HG02870 (cell line): ENCODE data around the gene LRRN2.
"Not testable (repeated sequence)": the region's sequence is repeated elsewhere in the genome, so short reads cannot be mapped to it uniquely, and the experiment has no call there.

Experiments
- ATAC-seq: cut with Tn5 transposase; IDR thresholded peaks from one replicate; pipeline ENCODE4 v1.9.1; 2021; ENCODE audit warnings: mild to moderate bottlenecking, moderate library complexity; ENCODE audit not compliant: unreplicated experiment

The LRRN2 gene

GRCh38 chr1:204692841-204693356 lies 7.4 kb upstream of the LRRN2 start:
- no peak for ATAC-seq

GRCh38 chr1:204692325-204692840 lies 6.8 kb upstream of the LRRN2 start:
- ATAC-seq = no peak

GRCh38 chr1:204691328-204691730 lies 5.8 kb upstream of the LRRN2 start:
- ATAC-seq = not testable (repeated sequence)

GRCh38 chr1:204688776-204689175 lies 3.2 kb upstream of the LRRN2 start:
- no peak for ATAC-seq

- ATAC-seq = no peak
Observed at GRCh38 chr1:204688007-204688406, 2.5 kb upstream of the LRRN2 start.

GRCh38 chr1:204684571-204685235 lies 835 bp downstream of the LRRN2 start:
- ATAC-seq = no peak

GRCh38 chr1:204684206-204684570 lies 1.4 kb downstream of the LRRN2 start:
- ATAC-seq = no peak

GRCh38 chr1:204683284-204684205 lies 2.0 kb downstream of the LRRN2 start:
- no peak for ATAC-seq

GRCh38 chr1:204680461-204680860 lies 5.1 kb downstream of the LRRN2 start:
- no peak for ATAC-seq

- no peak for ATAC-seq
Observed at GRCh38 chr1:204680051-204680450, 5.5 kb downstream of the LRRN2 start.

- no peak for ATAC-seq
Observed at GRCh38 chr1:204678721-204679475, 6.6 kb downstream of the LRRN2 start.

- ATAC-seq = no peak
Observed at GRCh38 chr1:204677864-204678263, 7.7 kb downstream of the LRRN2 start.

- no peak for ATAC-seq
Observed at GRCh38 chr1:204676043-204676442, 9.5 kb downstream of the LRRN2 start.

GRCh38 chr1:204673909-204674649 lies 11.5 kb downstream of the LRRN2 start:
- ATAC-seq = no peak

GRCh38 chr1:204673209-204673608 lies 12.3 kb downstream of the LRRN2 start:
- ATAC-seq = no peak

GRCh38 chr1:204672482-204673121 lies 12.9 kb downstream of the LRRN2 start:
- ATAC-seq = no peak

GRCh38 chr1:204672069-204672468 lies 13.5 kb downstream of the LRRN2 start:
- ATAC-seq = no peak

GRCh38 chr1:204670152-204670927 lies 15.2 kb downstream of the LRRN2 start:
- ATAC-seq = no peak

GRCh38 chr1:204669579-204669978 lies 16.0 kb downstream of the LRRN2 start:
- ATAC-seq = no peak
